OCI-LY7 (cell line): Measurements from ENCODE around the gene MAGEF1. TPM values are rescaled to one million over a fixed set of nuclear protein-coding genes. Genes with fewer than 3 reads are reported as not detected.

Source experiments
- BruUV-seq: library from RNA; stranded (reverse); fragments of 400-500 nt; replicated peaks from 2 replicates; lab custom pipeline; 2021; lab: Mats Ljungman, UMichigan
- CTCF ChIA-PET: fragments of 300-600 bp; sonication (Branson Sonifier 250); formaldehyde crosslinking; loops from one replicate; lab custom pipeline; 2022; ENCODE audit warnings: antibody characterized with exemption; ENCODE audit not compliant: unreplicated experiment; lab: Charles Lee
- POLR2A ChIA-PET: fragments of 300-600 bp; sonication (Branson Sonifier 250); formaldehyde crosslinking; loops from one replicate; lab custom pipeline; 2022; ENCODE audit warnings: antibody characterized with exemption; lab: Charles Lee
- DNase-seq: peaks from one replicate; pipeline ENCODE4 v3.0.0-alpha.2; 2015; ENCODE audit warnings: low spot score
- H2AFZ ChIP-seq: fragments of 200-600 bp; sonication (generic), shearing (Covaris generic); 2 replicates; pipeline ENCODE4 v1.6.1; 2014; ENCODE audit warnings: mild to moderate bottlenecking, antibody characterized with exemption, low read length, moderate library complexity
- H3K27ac ChIP-seq: fragments of 200-600 bp; sonication (generic); 2 replicates; pipeline ENCODE4 v1.5.1; 2014; ENCODE audit warnings: mixed run types, low read depth, mild to moderate bottlenecking, moderate library complexity, low read length, inconsistent platforms; ENCODE audit not compliant: poor library complexity, severe bottlenecking
- H3K36me3 ChIP-seq: fragments of 200-600 bp; sonication (generic); 2 replicates; pipeline ENCODE4 v1.6.1; 2014; ENCODE audit warnings: mild to moderate bottlenecking, antibody characterized with exemption, low read length, moderate library complexity, mixed read lengths; ENCODE audit not compliant: insufficient read depth
- H3K4me1 ChIP-seq: fragments of 200-600 bp; sonication (generic); 2 replicates; pipeline ENCODE4 v1.5.1; 2014; ENCODE audit warnings: mild to moderate bottlenecking, low read length; ENCODE audit not compliant: insufficient read depth, poor library complexity, severe bottlenecking
- H3K4me2 ChIP-seq: fragments of 200-600 bp; sonication (generic); 2 replicates; pipeline ENCODE4 v1.6.1; 2014; ENCODE audit warnings: mild to moderate bottlenecking, low read length
- H3K4me3 ChIP-seq: fragments of 200-600 bp; sonication (generic); 2 replicates; pipeline ENCODE4 v1.5.1; 2014; ENCODE audit warnings: mild to moderate bottlenecking, low read depth, low read length; ENCODE audit not compliant: poor library complexity, severe bottlenecking
- H3K79me2 ChIP-seq: fragments of 200-600 bp; sonication (generic); 2 replicates; pipeline ENCODE4 v1.6.1; 2016; ENCODE audit warnings: low read depth, mild to moderate bottlenecking, low read length, moderate library complexity, mixed read lengths; ENCODE audit not compliant: insufficient read depth
- H3K9me2 ChIP-seq: fragments of 200-600 bp; sonication (generic); 2 replicates; pipeline ENCODE4 v1.6.1; 2016; ENCODE audit warnings: mild to moderate bottlenecking, low read length, mixed read lengths; ENCODE audit not compliant: insufficient read depth
- H3K9me3 ChIP-seq: fragments of 200-600 bp; sonication (generic); 2 replicates; pipeline ENCODE4 v1.6.1; 2014; ENCODE audit warnings: mild to moderate bottlenecking, mixed run types, low read length, mixed read lengths
- H4K20me1 ChIP-seq: fragments of 200-600 bp; sonication (generic); 2 replicates; pipeline ENCODE4 v1.6.1; 2014; ENCODE audit warnings: mild to moderate bottlenecking, antibody characterized with exemption, low read length, moderate library complexity, mixed read lengths; ENCODE audit not compliant: insufficient read depth
- EZH2phosphoT487 ChIP-seq: fragments of 200-600 bp; sonication (generic); IDR thresholded peaks from 2 replicates; pipeline ENCODE4 v1.6.1; 2018; ENCODE audit warnings: low read depth, borderline replicate concordance, mild to moderate bottlenecking, mixed run types, antibody characterized with exemption, low read length, moderate library complexity, mixed read lengths
- intact Hi-C: fragments of 100-400 bp; cut with micrococcal nuclease; formaldehyde crosslinking; loops from one replicate; pipeline ENCODE4 v1.10.0; 2022; ENCODE audit not compliant: unreplicated experiment
- total RNA-seq, 2 experiments: library from RNA; depleted of rRNA in 1 of 2; stranded (reverse); fragments of >200 nt in 1 of 2; shearing (Covaris generic) in 1 of 2; gene quantifications; 2 replicates each; pipeline ENCODE4 v1.2.3, GENCODE V29; 2014 to 2022
- TF ChIP-seq, protein P1 (sequence below): fragments of 200-600 bp; sonication (generic); conservative IDR thresholded peaks from 2 replicates; pipeline ENCODE4 v1.5.1; 2014; ENCODE audit warnings: mild to moderate bottlenecking, antibody characterized with exemption, low read length, moderate library complexity, mixed read lengths

MAGEF1 gene
- total RNA-seq, 2 experiments from 2014 or later = 29.2 to 47.8 TPM

DNA sequence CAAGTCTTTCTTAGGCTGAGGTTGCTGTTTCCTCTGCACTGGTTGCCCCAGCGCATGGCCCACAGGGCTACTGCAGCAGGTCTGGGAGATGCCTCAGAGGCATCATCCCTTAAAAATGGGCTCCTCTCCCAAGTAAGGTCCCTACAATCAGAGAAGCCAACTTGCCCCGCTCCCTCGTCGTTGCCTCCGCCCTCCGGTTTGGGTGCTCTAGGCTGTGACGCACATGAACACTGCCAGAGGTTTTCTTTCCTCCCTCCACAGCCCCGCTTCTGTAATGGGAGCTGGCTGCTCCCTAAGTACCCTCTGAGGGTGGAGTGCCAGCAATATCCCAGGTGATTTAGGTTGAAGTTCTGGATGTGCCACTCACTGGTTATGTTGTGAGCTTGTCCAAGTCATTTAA lies 14.0 kb downstream of the MAGEF1 start:
- H4K20me1 ChIP-seq = no peaks in the 10 kb centered on the region
- no peaks in the 10 kb centered on the region for H3K9me2 ChIP-seq
- no peak overlapping the region for H2AFZ ChIP-seq
- CTCF ChIA-PET = no interaction called here
- no peaks in the 10 kb centered on the region for H3K4me1 ChIP-seq
- DNase-seq = no peak
- no peak overlapping the region for H3K4me2 ChIP-seq
- no peak overlapping the region for H3K27ac ChIP-seq
- POLR2A ChIA-PET = interaction anchor here (0.6 kb wide), 1 partner anchor 1393 kb away, joined by 3 read pairs; no protein-coding TSS in a partner anchor
- no peaks in the 10 kb centered on the region for H3K36me3 ChIP-seq
- H3K79me2 ChIP-seq = no peaks in the 10 kb centered on the region
- H3K4me3 ChIP-seq = no peak overlapping the region
- no TSS peak for BruUV-seq
- TF ChIP-seq, protein P1, sequence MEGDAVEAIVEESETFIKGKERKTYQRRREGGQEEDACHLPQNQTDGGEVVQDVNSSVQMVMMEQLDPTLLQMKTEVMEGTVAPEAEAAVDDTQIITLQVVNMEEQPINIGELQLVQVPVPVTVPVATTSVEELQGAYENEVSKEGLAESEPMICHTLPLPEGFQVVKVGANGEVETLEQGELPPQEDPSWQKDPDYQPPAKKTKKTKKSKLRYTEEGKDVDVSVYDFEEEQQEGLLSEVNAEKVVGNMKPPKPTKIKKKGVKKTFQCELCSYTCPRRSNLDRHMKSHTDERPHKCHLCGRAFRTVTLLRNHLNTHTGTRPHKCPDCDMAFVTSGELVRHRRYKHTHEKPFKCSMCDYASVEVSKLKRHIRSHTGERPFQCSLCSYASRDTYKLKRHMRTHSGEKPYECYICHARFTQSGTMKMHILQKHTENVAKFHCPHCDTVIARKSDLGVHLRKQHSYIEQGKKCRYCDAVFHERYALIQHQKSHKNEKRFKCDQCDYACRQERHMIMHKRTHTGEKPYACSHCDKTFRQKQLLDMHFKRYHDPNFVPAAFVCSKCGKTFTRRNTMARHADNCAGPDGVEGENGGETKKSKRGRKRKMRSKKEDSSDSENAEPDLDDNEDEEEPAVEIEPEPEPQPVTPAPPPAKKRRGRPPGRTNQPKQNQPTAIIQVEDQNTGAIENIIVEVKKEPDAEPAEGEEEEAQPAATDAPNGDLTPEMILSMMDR = no peak
- TF ChIP-seq EZH2phosphoT487 = no peak
- peaks cover 5% of the 10 kb centered on the region; the same call in 1 of the 2 replicates for H3K9me3 ChIP-seq
- intact Hi-C loops = no loop called here

DNA sequence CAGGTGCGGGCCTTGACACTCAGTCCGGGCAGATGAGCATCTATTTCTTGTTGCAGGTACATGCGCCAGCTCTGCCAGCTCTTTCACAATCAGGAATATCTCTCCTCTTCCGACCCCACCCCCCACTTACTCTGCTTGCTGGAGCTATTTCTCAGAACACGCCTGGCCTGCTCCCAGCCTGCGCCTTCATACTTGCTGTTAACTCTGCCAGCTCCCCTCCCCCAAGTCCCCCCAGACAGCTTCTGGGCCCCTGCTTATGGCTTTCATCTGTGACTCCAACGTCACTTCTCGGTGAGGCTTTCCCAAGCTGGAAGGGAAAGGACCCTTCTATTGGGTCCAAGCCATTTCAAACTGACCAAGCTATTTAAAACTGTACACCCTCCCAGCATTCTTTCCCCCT lies 15.2 kb downstream of the MAGEF1 start:
- intact Hi-C loops = no loop called here
- no peak overlapping the region for H2AFZ ChIP-seq
- no peaks in the 10 kb centered on the region for H4K20me1 ChIP-seq
- POLR2A ChIA-PET = interaction anchor here (0.5 kb wide), 1 partner anchor 604 kb away, joined by 4 read pairs; no protein-coding TSS in a partner anchor
- H3K9me3 ChIP-seq = peaks cover 5% of the 10 kb centered on the region; the same call in 1 of the 2 replicates
- no peaks in the 10 kb centered on the region for H3K79me2 ChIP-seq
- CTCF ChIA-PET = interaction anchor here (1.1 kb wide), 1 partner anchor 81 kb away, joined by 4 read pairs; no protein-coding TSS in a partner anchor
- no peak overlapping the region for H3K27ac ChIP-seq
- DNase-seq = no peak
- TF ChIP-seq, protein P1 = no peak
- no TSS peak for BruUV-seq
- no peaks in the 10 kb centered on the region for H3K36me3 ChIP-seq
- no peaks in the 10 kb centered on the region for H3K4me1 ChIP-seq
- no peak overlapping the region for H3K4me2 ChIP-seq
- H3K9me2 ChIP-seq = no peaks in the 10 kb centered on the region
- H3K4me3 ChIP-seq = no peak overlapping the region

DNA sequence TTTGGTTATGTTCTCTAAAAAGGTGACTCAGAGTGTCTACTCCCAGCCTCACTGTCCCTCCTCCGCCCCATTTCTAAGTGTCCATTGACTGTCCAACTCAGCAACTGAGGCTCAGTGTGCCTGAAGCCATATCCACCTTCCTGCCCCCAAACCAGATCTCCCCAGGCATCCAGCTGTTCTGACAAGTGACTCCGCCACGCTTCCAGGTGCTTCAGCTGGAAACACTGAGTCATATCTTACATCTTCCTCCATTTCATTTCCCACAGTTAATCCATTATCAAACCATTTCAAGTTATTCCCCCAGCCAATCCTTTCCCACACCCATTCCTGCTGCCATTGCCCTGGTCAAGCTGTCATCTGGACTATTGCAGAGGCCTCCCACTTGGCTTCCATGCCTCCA lies 17.1 kb downstream of the MAGEF1 start:
- Histone ChIP-seq H4K20me1 (no peaks in the 10 kb centered on the region), H2AFZ (no peak overlapping the region), H3K4me2 (no peak overlapping the region), H3K4me3 (no peak overlapping the region), H3K4me1 (no peaks in the 10 kb centered on the region), H3K36me3 (no peaks in the 10 kb centered on the region), H3K9me3 (no peaks in the 10 kb centered on the region), H3K9me2 (no peaks in the 10 kb centered on the region), H3K27ac (no peak overlapping the region), H3K79me2 (no peaks in the 10 kb centered on the region)
- TF ChIP-seq, protein P1 = no peak
- TF ChIP-seq EZH2phosphoT487 = no peak
- POLR2A ChIA-PET = interaction anchor here (0.5 kb wide), 1 partner anchor 1134 kb away, joined by 3 read pairs; no protein-coding TSS in a partner anchor
- BruUV-seq = no TSS peak
- intact Hi-C loops = no loop called here
- DNase-seq = no peak
- CTCF ChIA-PET = no interaction called here
